NCI-H82 (cell line): ENCODE data around the gene CTNNA1.

Experiments
- DNase-seq: peaks from one replicate; lab custom pipeline; 2025; lab: John Stamatoyannopoulos, UW

CTNNA1 gene

GRCh38 chr5:138930371-138931097 is 177.3 kb downstream of the CTNNA1 start:
- no peak for DNase-seq

GRCh38 chr5:138932171-138932810 is 179.1 kb downstream of the CTNNA1 start:
- no peak for DNase-seq

- no peak for DNase-seq
Observed at GRCh38 chr5:138933522-138934290, 180.5 kb downstream of the CTNNA1 start.

- no peak for DNase-seq
Observed at GRCh38 chr5:138934971-138935370, 181.7 kb downstream of the CTNNA1 start.

GRCh38 chr5:138935466-138935865 is 182.2 kb downstream of the CTNNA1 start:
- no peak for DNase-seq

- no peak for DNase-seq
Observed at GRCh38 chr5:138936225-138936967, 183.2 kb downstream of the CTNNA1 start.

- DNase-seq: no peak
Observed at GRCh38 chr5:138936968-138937345, 183.7 kb downstream of the CTNNA1 start.

- DNase-seq: no peak
Observed at GRCh38 chr5:138937392-138938387, 184.5 kb downstream of the CTNNA1 start.

- no peak for DNase-seq
Observed at GRCh38 chr5:138938526-138938925, 185.3 kb downstream of the CTNNA1 start.

- no peak for DNase-seq
Observed at GRCh38 chr5:138942066-138942465, 188.8 kb downstream of the CTNNA1 start.

GRCh38 chr5:138942861-138943260 is 189.6 kb downstream of the CTNNA1 start:
- peak; percentile 87 for DNase-seq

GRCh38 chr5:138943599-138944173 is 190.5 kb downstream of the CTNNA1 start:
- no peak for DNase-seq

- DNase-seq: no peak
Observed at GRCh38 chr5:138944527-138945322, 191.5 kb downstream of the CTNNA1 start.

GRCh38 chr5:138945421-138946240 is 192.4 kb downstream of the CTNNA1 start:
- DNase-seq: no peak

GRCh38 chr5:138946241-138946623 is 193.0 kb downstream of the CTNNA1 start:
- no peak for DNase-seq

- DNase-seq: no peak
Observed at GRCh38 chr5:138946831-138947560, 193.8 kb downstream of the CTNNA1 start.

- no peak for DNase-seq
Observed at GRCh38 chr5:138947780-138948179, 194.6 kb downstream of the CTNNA1 start.
